Omental fat pad (tissue), 4 donors: ENCODE measurements around the gene IREB2. TPM values are rescaled to one million over a fixed set of nuclear protein-coding genes. Genes with fewer than 3 reads are reported as not detected.

Experiments used
- ATAC-seq: fragments of 150-250 bp; one replicate; pipeline ENCODE4 v1.9.1; 2016; ENCODE audit warnings: mild to moderate bottlenecking, moderate library complexity; ENCODE audit not compliant: low FRiP score
- DNase-seq: peaks from one replicate; pipeline ENCODE4 v3.0.0-alpha.2; 2019; ENCODE audit warnings: low spot score
- CTCF ChIP-seq, 3 donors: fragments of 450-650 bp; IDR thresholded peaks; one replicate each; pipeline ENCODE4 v1.5.1; 2016 to 2017; ENCODE audit warnings: antibody characterized with exemption in 3 of 3, mild to moderate bottlenecking in 3 of 3, moderate library complexity in 2 of 3
- total RNA-seq, 4 donors: library from RNA; depleted of rRNA; stranded (reverse); fragments of >200 nt; gene quantifications; one replicate each; pipeline ENCODE4 v1.1.0, GENCODE V29; 2016

Gene IREB2
- total RNA-seq, 4 donors from 2014 or later = 24.0 to 46.5 (median 33.2) TPM

- DNase-seq = no peak
- no peak for TF ChIP-seq CTCF (IDR thresholded peaks at IDR 0.05)
- no peak for ATAC-seq
These were observed 45.6 kb upstream of the IREB2 start for GRCh38 chr15:78392430-78392829.

GRCh38 chr15:78393137-78393536 is 44.9 kb upstream of the IREB2 start:
- TF ChIP-seq CTCF (IDR thresholded peaks at IDR 0.05) = no peak
- ATAC-seq = no peak
- DNase-seq = no peak

GRCh38 chr15:78394026-78394425 is 44.0 kb upstream of the IREB2 start:
- TF ChIP-seq CTCF (IDR thresholded peaks at IDR 0.05) = no peak
- no peak for DNase-seq
- no peak for ATAC-seq

- no peak for ATAC-seq
- TF ChIP-seq CTCF (IDR thresholded peaks at IDR 0.05) = no peak
- DNase-seq = no peak
These were observed 42.9 kb upstream of the IREB2 start for GRCh38 chr15:78394981-78395616.

GRCh38 chr15:78396186-78396814 is 41.7 kb upstream of the IREB2 start:
- ATAC-seq (no peak), DNase-seq (no peak)

GRCh38 chr15:78396976-78397375 is 41.0 kb upstream of the IREB2 start:
- DNase-seq (no peak), ATAC-seq (no peak)
- no peak for TF ChIP-seq CTCF (IDR thresholded peaks at IDR 0.05)

More at GRCh38 chr15:78396186-78396814, 41.7 kb upstream of the IREB2 start:
- TF ChIP-seq CTCF (IDR thresholded peaks at IDR 0.05) = no peak

GRCh38 chr15:78397382-78397781 is 40.6 kb upstream of the IREB2 start:
- ATAC-seq = no peak
- TF ChIP-seq CTCF (IDR thresholded peaks at IDR 0.05) = no peak
- no peak for DNase-seq
